Peyer's patch (tissue), 4 donors: Measurements from ENCODE around the gene DOCK2. TPM values are rescaled to one million over a fixed set of nuclear protein-coding genes. Genes with fewer than 3 reads are reported as not detected.
A peak's percentile ranks its signal among the peaks of the same experiment; 100 is the strongest.

Experiments used
- DNase-seq, 3 donors: peaks; one replicate each; pipeline ENCODE4 v3.0.0-alpha.2; 2017 to 2019
- H3K27ac ChIP-seq, 4 donors: fragments of 200-600 bp; sonication (generic); one replicate each; pipeline ENCODE4 v1.5.1; 2016 to 2019
- H3K27me3 ChIP-seq, 2 donors: fragments of 200-600 bp; sonication (generic); one replicate each; pipeline ENCODE4 v1.5.1; 2019
- H3K36me3 ChIP-seq, 3 donors: fragments of 200-600 bp; sonication (generic); one replicate each; pipeline ENCODE4 v1.5.1; 2016 to 2019
- H3K4me1 ChIP-seq, 4 donors: fragments of 200-600 bp; sonication (generic); one replicate each; pipeline ENCODE4 v1.5.1; 2016 to 2019
- H3K4me3 ChIP-seq, 4 donors: fragments of 200-600 bp; sonication (generic); 1 replicate in 3 of 4; 2 replicates in 1 of 4; pipeline ENCODE4 v1.5.1; 2016 to 2019; ENCODE audit warnings: mild to moderate bottlenecking in 1 of 4
- H3K9me3 ChIP-seq, 4 donors: fragments of 200-600 bp; sonication (generic); one replicate each; pipeline ENCODE4 v1.5.1; 2016 to 2019; ENCODE audit warnings: mild to moderate bottlenecking in 1 of 4
- CTCF ChIP-seq, 6 experiments: fragments of 450-650 bp in 4 of 6; fragments of 200-600 bp in 2 of 6; sonication (generic) in 1 of 6; IDR thresholded peaks; one replicate each; pipeline ENCODE4 v1.5.1; 2017 to 2019; ENCODE audit warnings: antibody characterized with exemption in 6 of 6, mild to moderate bottlenecking in 3 of 6, moderate library complexity in 1 of 6
- POLR2A ChIP-seq, 2 donors: fragments of 450-650 bp; IDR thresholded peaks; one replicate each; pipeline ENCODE4 v1.5.1; 2017; ENCODE audit warnings: antibody characterized with exemption in 2 of 2, mild to moderate bottlenecking in 2 of 2, moderate library complexity in 2 of 2
- total RNA-seq, 4 donors: library from RNA; depleted of rRNA; stranded (reverse); fragments of >200 nt; gene quantifications; one replicate each; pipeline ENCODE4 v1.1.0, GENCODE V29; 2016

The DOCK2 gene
- total RNA-seq, 4 donors from 2014 or later: 13.8 to 200 (median 17.8) TPM

DNA sequence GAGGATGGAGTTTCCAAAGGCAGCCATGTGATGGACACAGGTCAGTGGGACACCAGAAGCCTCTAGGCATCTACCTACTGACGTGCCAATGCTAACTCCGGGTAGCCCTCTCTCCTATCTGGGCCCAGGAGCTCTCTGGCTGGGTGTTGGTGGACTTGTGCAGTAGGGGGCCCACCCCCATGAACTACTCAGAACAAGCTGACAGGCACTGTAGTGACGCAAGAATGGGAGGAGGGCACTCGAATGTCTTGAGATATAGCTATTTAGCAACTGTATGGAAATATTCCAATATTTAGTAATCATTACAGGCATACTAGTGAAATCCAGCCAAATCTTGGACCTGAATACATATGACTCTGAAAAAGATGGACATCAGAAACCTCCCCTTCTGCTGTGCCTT lies 5.7 kb upstream of the DOCK2 start:
- no peaks in the 10 kb centered on the region for H3K9me3 ChIP-seq
- no peak for DNase-seq
- H3K4me1 ChIP-seq: no peaks in the 10 kb centered on the region
- H3K36me3 ChIP-seq: no peaks in the 10 kb centered on the region
- TF ChIP-seq CTCF (IDR thresholded peaks at IDR 0.05): no peak
- TF ChIP-seq POLR2A (IDR thresholded peaks at IDR 0.05): no peak
- H3K4me3 ChIP-seq: no peak overlapping the region
- H3K27me3 ChIP-seq: no peaks in the 10 kb centered on the region
- H3K27ac ChIP-seq: no peak overlapping the region

- Histone ChIP-seq H3K4me1 (no peaks in the 10 kb centered on the region), H3K9me3 (no peaks in the 10 kb centered on the region), H3K27me3 (no peaks in the 10 kb centered on the region), H3K36me3 (no peaks in the 10 kb centered on the region), H3K27ac (no peak overlapping the region), H3K4me3 (no peak overlapping the region)
- DNase-seq: no peak
- TF ChIP-seq CTCF (IDR thresholded peaks at IDR 0.05) (no peak), POLR2A (IDR thresholded peaks at IDR 0.05) (no peak)
Observed at GRCh38 chr5:169632946-169633345, 4.1 kb upstream of the DOCK2 start.

GRCh38 chr5:169634606-169635005 lies 2.5 kb upstream of the DOCK2 start:
- no peak overlapping the region for H3K27ac ChIP-seq
- TF ChIP-seq POLR2A (IDR thresholded peaks at IDR 0.05): no peak
- TF ChIP-seq CTCF (IDR thresholded peaks at IDR 0.05): no peak
- no peak for DNase-seq
- no peaks in the 10 kb centered on the region for H3K27me3 ChIP-seq
- no peaks in the 10 kb centered on the region for H3K9me3 ChIP-seq
- no peaks in the 10 kb centered on the region for H3K36me3 ChIP-seq
- H3K4me1 ChIP-seq: no peaks in the 10 kb centered on the region
- no peak overlapping the region for H3K4me3 ChIP-seq

DNA sequence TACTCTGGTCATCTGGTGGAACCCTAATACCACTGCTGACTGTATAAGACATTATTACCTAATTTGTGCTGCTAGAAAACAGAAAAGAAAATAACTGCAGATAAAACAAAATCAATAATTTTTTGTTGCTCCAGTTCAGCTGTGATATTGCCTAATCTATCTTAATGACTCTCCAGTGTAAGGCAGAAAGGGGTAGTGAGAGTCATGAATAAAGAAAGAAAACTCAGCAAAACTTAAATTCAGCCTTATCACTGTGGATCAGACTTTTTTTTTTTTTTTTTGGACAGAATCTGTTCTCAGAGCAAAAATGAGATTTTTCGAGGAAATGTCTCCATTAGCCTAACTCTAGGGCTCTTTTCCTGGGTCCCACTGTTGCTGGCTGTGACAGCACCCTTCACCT lies 1.1 kb upstream of the DOCK2 start:
- Histone ChIP-seq H3K4me3 (no peak overlapping the region), H3K9me3 (no peaks in the 10 kb centered on the region), H3K36me3 (no peaks in the 10 kb centered on the region), H3K4me1 (no peaks in the 10 kb centered on the region), H3K27me3 (no peaks in the 10 kb centered on the region), H3K27ac (no peak overlapping the region)
- TF ChIP-seq POLR2A (IDR thresholded peaks at IDR 0.05) (no peak), CTCF (IDR thresholded peaks at IDR 0.05) (no peak)
- DNase-seq: no peak

GRCh38 chr5:169636477-169637084 lies 494 bp upstream of the DOCK2 start:
- Histone ChIP-seq H3K4me1 (no peaks in the 10 kb centered on the region), H3K9me3 (no peaks in the 10 kb centered on the region), H3K4me3 (peak overlapping the region; percentile 55 to 86 (median 64)), H3K36me3 (no peaks in the 10 kb centered on the region), H3K27me3 (no peaks in the 10 kb centered on the region), H3K27ac (peak overlapping the region; percentile 76 to 93 (median 82))
- DNase-seq: no peak
- no peak for TF ChIP-seq CTCF (IDR thresholded peaks at IDR 0.05)
